Stimulated activated CD4-positive, alpha-beta T cell treated with anti-CD3 and anti-CD28 coated beads, Interleukin-4, amount 100 ng/mL, for 48 hours (primary cell): Measurements from ENCODE around the gene ALDH1A2.
"Not testable (repeated sequence)": the region's sequence is repeated elsewhere in the genome, so short reads cannot be mapped to it uniquely, and the experiment has no call there.

ENCODE experiments used
- DNase-seq, 2 donors: peaks; one replicate each; pipeline ENCODE4 v3.0.0-alpha.2; 2020; ENCODE audit warnings: low read depth in 2 of 2

Gene ALDH1A2

DNA sequence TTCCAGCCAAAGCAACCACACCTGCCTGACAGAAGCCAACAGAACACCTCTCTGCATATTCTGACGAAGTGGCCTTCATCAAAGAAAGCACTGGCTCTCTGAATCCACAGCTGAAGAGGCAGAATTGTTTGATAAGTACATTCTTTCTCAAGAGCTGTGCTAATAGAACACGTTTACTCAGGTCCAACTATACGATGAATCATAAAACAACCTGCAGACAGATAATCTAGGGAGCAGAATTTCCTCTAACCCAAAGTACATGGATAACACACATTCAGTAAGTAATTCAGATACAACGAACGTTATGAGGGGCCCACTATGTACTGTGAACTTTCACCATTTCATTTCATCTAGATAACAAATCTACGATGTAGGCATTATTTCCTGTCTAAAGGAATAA, 25.4 kb downstream of the ALDH1A2 start:
- DNase-seq, result no peak

DNA sequence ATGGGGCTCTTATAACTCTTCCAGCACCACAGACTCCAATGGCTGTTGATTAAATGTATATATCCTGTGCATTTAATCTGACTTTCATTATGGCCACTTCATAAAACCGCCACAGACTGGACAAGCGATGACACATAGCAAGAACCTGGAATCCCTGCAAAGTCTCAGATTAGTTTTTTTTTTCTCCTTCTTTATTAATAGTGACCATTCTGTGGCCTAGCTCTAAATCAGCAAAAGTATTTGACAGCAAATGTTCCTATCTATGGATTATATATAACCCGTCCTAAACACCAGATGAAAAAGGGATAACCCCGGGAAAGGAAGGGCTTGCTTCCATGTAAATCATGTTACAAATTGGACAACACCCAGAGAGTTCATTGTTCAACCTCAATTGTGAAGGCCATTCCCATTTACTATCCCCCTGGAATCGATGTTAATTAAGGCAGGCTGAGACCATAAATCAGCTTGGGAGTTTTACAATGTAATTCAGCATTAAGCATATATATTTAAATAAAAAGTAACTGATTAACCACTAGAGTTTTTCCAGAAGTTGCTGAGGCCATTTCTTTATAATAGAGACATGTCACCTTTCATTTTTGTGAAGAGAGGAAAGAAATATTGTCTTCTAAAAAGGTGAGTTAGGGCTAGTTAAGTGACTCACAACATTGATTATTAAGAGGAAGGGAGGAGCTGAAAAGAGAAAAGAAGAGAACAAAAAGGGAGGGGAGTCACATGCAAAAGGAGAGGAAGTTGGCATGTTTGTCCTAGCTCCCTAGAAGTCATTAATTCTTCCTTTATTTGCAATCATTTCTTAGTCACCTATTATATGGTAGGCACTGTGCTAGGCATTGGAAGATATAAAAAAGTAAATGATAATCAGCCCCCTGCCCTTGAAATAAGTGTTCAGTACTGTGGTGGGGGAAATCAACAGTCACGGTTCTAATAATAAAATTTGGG, 26.2 kb downstream of the ALDH1A2 start:
- no peak for DNase-seq

- no peak for DNase-seq
Observed at GRCh38 chr15:58038426-58039078, 27.0 kb downstream of the ALDH1A2 start.

GRCh38 chr15:58037723-58038301, 27.7 kb downstream of the ALDH1A2 start:
- no peak for DNase-seq

- DNase-seq, result no peak
Observed at GRCh38 chr15:58036579-58036978, 28.9 kb downstream of the ALDH1A2 start.

DNA sequence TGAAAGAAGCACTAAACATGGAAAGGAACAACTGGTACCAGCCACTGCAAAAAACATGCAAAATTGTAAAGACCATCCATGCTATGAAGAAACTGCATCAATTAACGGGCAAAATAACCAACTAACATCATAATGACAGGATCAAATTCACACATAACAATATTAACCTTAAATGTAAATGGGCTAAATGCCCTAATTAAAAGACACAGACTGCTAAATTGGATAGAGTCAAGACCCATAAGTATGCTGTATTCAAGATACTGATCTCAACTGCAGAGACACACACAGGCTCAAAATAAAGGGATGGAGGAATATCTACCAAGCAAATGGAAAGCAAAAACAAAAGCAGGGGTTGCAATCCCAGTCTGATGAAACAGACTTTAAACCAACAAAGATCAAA, 37.1 kb downstream of the ALDH1A2 start:
- not testable (repeated sequence) for DNase-seq

DNA sequence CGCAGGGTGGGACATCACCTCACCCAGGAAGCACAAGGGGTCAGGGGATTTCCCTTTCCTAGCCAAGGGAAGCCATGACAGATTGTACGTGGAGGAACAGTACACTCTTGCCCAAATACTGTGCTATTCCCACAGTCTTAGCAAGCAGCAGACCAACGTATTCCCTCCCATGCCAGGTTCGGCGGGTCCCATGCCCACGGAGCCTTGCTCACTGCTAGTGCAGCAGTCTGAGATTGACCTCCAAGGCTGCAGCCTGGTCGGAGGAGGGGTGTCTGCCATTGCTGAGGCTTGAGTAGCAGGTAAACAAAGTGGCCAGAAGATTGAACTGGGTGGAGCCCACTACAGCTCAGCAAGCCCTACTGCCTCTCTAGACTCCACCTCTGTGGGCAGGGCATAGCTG, 39.0 kb downstream of the ALDH1A2 start:
- DNase-seq, result no peak

DNA sequence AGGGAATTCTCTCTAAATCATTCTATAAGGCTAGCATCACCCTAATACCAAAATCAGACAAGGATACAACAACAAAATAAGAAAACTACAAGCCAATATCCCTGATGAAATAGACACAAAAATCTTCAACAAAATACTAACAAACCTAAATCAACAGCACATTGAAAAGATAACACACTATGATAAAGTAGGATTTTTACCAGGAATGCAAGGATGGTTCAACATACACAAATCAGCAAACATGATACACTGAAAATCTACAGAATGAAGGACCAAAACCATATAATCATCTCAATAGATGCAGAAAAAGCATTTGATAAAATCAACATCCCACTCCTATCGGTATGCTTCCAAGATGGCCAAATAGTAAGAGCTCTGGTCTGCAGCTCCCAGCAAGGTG, 39.5 kb downstream of the ALDH1A2 start:
- DNase-seq, result no peak

DNA sequence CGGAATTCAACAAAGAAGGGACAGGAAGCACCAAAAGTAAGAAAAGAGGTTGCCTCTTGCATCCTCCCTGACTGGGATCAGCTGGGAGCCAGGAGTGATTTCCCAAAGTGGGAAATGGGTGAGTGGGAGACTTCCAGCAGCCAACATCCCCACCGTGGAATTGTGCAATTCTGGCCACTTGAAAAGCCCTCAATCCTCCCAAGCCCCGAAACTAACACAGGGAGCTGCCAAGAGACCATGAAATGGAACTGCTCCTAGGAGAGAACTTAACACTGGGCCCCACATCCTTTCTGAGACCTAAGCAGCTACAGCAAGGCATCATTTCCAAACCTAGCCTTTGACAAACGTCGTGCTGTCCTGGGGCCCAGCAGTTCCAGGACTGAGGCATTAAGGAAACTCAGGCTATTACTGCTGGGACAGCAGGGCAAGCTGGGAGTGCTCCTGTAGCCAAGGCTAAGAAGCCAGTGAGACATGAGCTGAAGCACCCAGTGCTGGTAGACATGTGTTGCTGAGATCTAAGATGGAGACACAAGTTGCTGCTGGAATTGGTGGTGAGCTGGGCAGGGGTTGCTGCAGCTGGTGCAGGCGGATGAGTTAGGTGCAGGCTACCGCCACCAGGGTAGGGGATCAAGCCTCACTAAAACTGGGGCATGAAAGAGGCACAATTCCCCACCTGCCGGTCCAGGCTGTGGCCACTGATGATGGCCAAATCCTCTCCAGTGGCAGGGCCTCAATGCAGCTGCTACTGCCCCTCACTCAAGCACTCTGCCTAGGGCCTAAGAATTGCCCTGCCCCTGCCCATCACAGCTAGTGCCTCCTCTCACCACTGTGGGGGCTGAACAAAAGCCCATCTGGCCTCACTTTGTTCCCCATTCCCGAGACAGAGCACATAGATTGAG, 43.9 kb downstream of the ALDH1A2 start:
- DNase-seq, result no peak

DNA sequence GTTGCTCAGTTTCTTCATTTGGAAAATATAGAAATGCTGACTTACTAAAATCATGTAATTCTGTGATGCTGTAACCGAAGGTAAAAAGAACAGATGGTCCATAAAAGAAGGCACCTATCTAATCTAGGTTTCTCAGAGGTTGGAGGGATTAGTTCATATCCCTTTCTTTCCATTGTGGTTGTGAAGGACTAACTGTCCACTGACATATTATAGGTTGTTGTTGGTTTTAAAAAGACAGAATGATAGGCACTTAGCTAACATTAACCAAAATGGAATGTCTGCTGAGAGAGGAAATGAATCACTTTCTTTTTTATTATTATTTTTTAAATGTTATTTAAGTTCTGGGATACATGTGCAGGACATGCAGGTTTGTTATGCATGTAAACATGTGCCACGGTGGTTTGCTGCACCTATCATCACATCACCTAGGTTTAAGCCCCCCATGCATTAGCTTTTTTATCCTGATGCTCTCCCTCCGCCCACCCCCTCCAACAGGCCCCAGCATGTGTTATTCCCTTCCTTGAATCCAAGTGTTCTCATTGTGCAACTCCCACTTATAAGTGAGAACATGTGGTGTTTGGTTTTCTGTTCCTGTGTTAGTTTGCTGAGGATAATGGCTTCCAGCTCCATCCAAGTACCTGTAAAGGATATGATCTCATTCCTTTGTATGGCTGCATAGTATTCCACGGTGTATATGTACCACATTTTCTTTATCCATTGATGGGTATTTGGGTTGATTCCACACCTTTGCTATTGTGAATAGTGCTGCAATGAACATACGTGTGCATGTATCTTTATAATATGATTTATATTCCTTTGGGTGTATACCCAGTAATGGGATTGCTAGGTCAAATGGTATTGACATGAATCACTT, 45.8 kb downstream of the ALDH1A2 start:
- DNase-seq, result no peak

DNA sequence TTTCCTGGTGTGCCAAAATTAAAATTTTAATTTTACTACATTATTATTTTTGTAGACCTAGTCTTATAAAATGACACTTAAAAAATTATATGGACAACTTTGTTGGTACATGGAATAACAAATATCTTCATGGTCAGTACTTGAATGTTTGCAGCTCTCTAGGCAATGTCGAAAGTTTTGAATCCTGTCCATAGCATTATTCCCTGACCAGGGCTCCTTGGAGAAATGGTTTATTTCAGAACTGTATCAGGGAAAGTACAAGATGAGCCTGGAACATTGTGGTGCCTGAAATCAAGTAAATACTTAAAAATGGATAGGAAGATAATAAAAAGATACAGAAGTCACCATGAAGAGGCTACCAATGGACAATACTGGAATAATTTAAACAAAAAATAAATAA, 47.6 kb downstream of the ALDH1A2 start:
- no peak for DNase-seq

GRCh38 chr15:58016581-58017175, 48.8 kb downstream of the ALDH1A2 start:
- no peak for DNase-seq

- no peak for DNase-seq
Observed at GRCh38 chr15:58015565-58015964, 49.9 kb downstream of the ALDH1A2 start.

DNA sequence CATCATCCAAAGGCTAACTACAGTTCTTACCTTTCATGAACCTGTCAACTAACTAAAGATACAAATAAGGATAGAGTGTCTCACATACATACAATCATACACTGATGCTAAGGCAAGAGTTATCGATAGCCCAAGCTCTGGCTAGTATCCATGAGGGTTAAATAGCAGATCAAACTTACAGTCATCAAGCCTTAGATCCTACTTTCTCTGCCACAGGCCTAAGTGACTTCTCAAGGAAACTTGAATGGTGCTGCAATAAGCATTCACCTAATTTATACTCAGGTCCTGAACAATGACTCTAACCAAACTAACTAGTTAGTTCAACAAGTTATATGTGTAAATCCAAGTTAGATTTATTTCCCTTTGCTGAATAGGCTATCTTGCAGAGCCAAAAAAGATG, 51.0 kb downstream of the ALDH1A2 start:
- DNase-seq, result no peak

- DNase-seq, result no peak
Observed at GRCh38 chr15:58014040-58014439, 51.5 kb downstream of the ALDH1A2 start.

- no peak for DNase-seq
Observed at GRCh38 chr15:58010983-58011382, 54.5 kb downstream of the ALDH1A2 start.

DNA sequence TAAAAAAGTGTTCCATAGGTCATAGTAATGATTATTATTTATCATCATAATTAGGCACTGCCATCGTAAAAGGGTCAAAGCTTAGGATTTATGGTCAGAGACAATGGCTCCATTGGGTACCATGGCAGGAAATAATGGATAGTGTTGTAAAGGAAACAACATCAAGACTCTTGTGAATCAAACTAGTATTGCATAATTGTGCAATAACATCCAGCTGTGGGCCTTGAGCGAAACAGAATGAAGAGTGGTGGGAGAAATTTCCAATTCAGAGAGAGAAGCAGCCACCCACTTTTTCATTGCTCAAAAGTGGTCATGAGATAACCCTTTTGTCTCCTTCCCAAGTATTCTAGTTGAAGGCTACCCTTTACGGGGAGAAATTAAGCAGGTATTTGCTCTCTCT, 61.7 kb downstream of the ALDH1A2 start:
- no peak for DNase-seq

DNA sequence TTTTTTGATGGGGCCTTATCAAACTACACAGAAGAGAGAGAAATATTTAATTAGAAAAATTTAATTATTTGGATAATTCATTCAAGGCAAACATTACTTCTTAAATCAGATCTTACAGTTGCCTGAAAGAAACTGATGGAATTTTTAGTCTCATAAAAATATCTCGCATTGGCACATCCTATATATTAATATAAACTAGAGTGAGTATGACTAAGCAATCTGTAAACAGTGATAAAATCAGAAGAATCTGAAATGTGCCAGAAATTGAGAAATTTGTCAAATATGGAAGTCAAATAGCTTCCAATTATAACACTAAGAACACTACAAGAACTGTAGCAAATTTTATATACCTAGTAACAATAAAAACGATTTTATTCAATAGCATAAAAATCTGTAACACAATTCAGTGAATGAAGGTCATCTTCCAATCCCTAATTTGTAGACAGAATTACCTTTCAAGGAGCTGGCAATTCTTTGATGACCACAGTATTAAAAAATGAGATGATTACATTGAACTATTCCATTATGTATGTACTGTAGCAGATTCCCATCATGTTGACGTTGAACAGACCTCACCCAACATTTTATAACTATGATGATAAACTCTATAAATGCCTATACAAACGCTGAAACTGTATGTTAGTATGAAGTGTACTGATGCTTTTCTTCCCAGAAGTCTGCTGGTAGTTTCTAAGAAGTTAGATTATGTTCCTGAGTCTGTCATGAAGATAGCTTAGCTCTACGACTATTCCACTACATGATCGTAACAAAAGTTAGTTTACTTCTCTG, 63.0 kb downstream of the ALDH1A2 start:
- DNase-seq, result no peak

GRCh38 chr15:57999699-58000098, 65.8 kb downstream of the ALDH1A2 start:
- not testable (repeated sequence) for DNase-seq

DNA sequence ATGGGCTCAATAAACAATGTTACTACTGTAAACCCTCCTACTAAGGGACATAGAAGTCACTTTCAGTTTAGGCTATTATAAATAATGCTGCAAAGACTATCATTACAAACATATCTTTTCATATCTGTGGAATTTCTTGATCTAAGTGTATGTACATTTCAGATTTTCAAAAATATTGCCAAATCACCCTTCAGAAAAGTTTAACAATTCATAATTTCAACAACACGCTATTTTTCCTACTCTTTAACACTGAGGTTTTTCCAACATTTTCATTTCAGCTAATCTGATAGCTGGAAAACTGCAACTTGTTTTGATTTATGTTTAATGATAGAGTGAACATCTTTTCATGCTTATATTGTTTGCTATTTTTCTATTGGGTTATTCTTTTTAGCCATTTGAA, 69.0 kb downstream of the ALDH1A2 start:
- DNase-seq, result no peak
